Muscle layer of duodenum (tissue), 2 donors: Measurements from ENCODE around the gene CPLX4.

Experiments used
- H3K27ac ChIP-seq: one replicate; pipeline ENCODE4 v1.7.0; 2013; ENCODE audit warnings: mild to moderate bottlenecking, low read length
- H3K27me3 ChIP-seq: one replicate; pipeline ENCODE4 v1.7.0; 2013; ENCODE audit warnings: low read depth, mild to moderate bottlenecking, control low read depth, low read length
- H3K36me3 ChIP-seq, 2 donors: one replicate each; pipeline ENCODE4 v1.7.0; 2013; ENCODE audit warnings: low read length in 2 of 2, control low read depth in 1 of 2, mild to moderate bottlenecking in 1 of 2; ENCODE audit not compliant: insufficient read depth in 2 of 2, control insufficient read depth in 1 of 2
- H3K4me1 ChIP-seq, 2 donors: one replicate each; pipeline ENCODE4 v1.7.0; 2013; ENCODE audit warnings: low read length in 2 of 2, mild to moderate bottlenecking in 2 of 2, control low read depth in 1 of 2, moderate library complexity in 1 of 2; ENCODE audit not compliant: insufficient read depth in 2 of 2, control insufficient read depth in 1 of 2
- H3K4me3 ChIP-seq, 2 donors: one replicate each; pipeline ENCODE4 v1.7.0; 2013; ENCODE audit warnings: low read length in 2 of 2, low read depth in 1 of 2, mild to moderate bottlenecking in 1 of 2
- H3K9me3 ChIP-seq, 2 donors: one replicate each; pipeline ENCODE4 v1.7.0; 2013; ENCODE audit warnings: low read length in 2 of 2, control low read depth in 1 of 2, mild to moderate bottlenecking in 1 of 2; ENCODE audit not compliant: control insufficient read depth in 1 of 2
- donor health status: healthy.

CPLX4 gene

DNA sequence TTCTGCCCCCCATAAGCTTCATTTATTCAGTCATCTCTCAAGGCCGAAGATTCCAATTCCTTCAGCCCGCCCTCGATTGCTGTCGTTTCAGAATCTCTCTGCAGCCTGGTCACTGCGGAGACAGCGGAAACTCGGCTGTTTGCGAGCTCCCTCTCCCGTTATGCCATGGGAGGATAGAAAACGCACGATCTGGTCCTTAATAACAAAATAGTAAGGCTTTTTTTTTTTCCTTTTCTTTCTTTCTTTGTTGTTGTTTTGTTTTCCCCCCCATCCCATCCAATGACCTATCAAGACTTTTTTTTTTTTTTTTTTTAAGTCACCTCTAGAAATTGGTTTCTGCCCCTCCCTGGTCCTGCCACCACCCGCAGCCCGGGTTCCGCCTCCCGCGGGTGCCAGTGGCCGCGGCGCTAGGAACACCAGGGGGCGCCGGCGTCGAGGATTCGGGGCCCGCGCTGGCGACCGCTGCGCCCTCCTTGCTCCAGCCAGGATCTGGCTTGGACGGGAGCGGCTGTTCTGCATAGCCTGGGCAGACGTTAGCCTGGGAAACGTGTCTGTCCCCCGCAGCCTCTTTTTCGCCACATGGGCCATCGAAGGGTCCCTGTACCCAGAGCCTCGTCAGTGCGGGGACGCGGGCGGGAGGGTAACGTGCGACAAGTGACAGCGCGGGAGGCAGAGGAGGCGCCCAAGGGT lies 10.1 kb downstream of the CPLX4 start:
- Histone ChIP-seq H3K4me3 (peak overlapping the region in 1 of 2 donors; percentile 48), H3K4me1 (peaks cover 0 to 13% of the 10 kb centered on the region in 2 donors), H3K36me3 (no peaks in the 10 kb centered on the region), H3K9me3 (no peaks in the 10 kb centered on the region), H3K27me3 (no peaks in the 10 kb centered on the region), H3K27ac (no peak overlapping the region)

DNA sequence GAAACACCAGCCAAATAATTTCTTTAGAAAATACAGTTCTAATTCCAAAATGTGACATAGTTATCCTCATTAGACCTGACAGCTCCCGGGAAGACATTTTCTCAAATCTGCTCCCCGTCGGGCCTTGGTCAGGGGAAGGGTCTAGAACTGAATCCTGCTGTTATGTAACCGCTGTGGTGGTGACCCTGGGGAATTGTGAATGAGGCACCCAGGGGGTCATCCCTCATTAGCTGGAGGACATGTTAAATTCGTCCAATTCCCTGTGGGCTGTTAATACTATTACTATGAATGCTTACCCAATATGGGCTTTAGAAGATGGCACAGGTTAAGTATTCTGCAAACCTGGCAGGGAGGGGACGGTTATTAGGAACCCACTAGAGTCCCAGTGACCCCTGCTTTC lies 11.8 kb downstream of the CPLX4 start:
- Histone ChIP-seq H3K9me3 (no peaks in the 10 kb centered on the region), H3K4me1 (peaks cover 0 to 13% of the 10 kb centered on the region in 2 donors), H3K36me3 (no peaks in the 10 kb centered on the region), H3K4me3 (no peak overlapping the region), H3K27me3 (no peaks in the 10 kb centered on the region), H3K27ac (no peak overlapping the region)

DNA sequence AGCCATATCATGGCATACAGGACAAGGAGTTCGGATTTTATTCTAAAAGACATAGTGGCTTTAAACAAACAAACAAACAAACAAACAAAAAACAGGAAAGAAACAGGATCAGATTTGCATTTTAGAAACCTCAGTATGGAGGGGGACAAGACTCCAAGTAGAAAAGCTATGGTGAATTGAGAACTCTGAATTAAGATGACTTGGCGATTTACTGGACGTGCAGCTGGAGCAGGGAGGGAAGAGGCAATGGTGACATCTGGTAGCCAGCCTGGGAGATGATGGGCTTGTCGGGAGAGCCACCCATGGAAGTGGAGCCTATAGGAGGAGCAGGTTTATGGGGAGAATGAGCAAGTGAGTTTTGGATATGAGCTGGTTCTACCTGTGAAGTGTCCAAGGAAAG lies 13.2 kb downstream of the CPLX4 start:
- Histone ChIP-seq H3K4me3 (no peak overlapping the region), H3K36me3 (no peaks in the 10 kb centered on the region), H3K9me3 (no peaks in the 10 kb centered on the region), H3K27ac (no peak overlapping the region), H3K27me3 (no peaks in the 10 kb centered on the region), H3K4me1 (peaks cover 0 to 13% of the 10 kb centered on the region in 2 donors)

DNA sequence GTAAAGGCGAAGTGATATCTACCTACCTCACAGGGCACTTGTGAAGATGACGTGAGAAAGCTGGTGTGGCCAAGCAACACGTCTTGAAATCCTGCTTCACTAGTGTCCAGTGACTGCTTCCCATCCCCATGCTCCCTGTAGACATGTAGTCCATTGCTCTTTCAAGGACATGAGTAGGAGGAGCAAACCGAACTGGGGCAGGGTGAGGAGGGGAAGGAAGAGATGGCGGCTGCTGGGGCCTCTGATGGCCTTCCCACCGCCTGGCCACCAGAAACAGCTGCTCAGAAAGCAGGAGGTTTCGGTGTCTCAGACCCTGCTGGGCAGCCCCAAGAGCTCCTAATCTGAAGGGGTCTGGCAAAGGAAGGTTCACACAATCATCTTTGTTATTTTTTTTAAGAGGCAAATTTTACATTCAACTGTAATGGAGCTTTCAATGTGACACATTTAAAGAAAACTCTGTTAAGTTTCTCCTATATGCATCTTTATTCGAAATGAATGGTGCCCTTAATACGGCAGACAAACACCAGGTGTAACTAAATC lies 14.7 kb downstream of the CPLX4 start:
- H3K4me3 ChIP-seq = no peak overlapping the region
- H3K36me3 ChIP-seq = no peaks in the 10 kb centered on the region
- H3K27ac ChIP-seq = no peak overlapping the region
- peaks cover 0 to 8% of the 10 kb centered on the region in 2 donors for H3K4me1 ChIP-seq
- H3K27me3 ChIP-seq = no peaks in the 10 kb centered on the region
- H3K9me3 ChIP-seq = no peaks in the 10 kb centered on the region

DNA sequence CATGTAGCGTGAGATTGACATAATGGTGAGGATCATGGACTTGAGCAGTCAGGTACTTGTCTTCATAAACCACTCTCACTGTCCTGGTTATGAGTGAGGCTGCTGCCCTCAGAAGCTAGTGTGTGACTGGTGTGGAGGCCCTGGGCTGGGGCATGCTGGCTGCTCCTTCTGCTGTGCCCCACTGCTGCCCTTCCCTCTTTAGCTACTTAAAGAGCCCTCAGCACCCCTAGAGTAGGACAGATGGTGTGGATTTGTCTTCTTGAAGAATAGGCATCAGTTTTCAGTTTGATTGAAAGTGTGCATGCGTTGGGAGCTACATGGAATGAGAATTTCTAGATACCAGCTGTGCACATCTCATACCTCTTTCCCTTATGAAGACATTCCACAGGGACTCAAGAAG lies 15.4 kb downstream of the CPLX4 start:
- H3K4me1 ChIP-seq = peaks cover 0 to under 1% of the 10 kb centered on the region in 2 donors
- no peak overlapping the region for H3K4me3 ChIP-seq
- no peaks in the 10 kb centered on the region for H3K36me3 ChIP-seq
- H3K9me3 ChIP-seq = no peaks in the 10 kb centered on the region
- no peaks in the 10 kb centered on the region for H3K27me3 ChIP-seq
- no peak overlapping the region for H3K27ac ChIP-seq

GRCh38 chr18:59301929-59302328 lies 16.5 kb downstream of the CPLX4 start:
- Histone ChIP-seq H3K36me3 (no peaks in the 10 kb centered on the region), H3K27me3 (no peaks in the 10 kb centered on the region), H3K27ac (no peak overlapping the region), H3K4me3 (no peak overlapping the region), H3K9me3 (no peaks in the 10 kb centered on the region), H3K4me1 (no peaks in the 10 kb centered on the region)

- Histone ChIP-seq H3K4me3 (no peak overlapping the region), H3K27ac (no peak overlapping the region), H3K27me3 (no peaks in the 10 kb centered on the region), H3K4me1 (no peaks in the 10 kb centered on the region), H3K36me3 (no peaks in the 10 kb centered on the region), H3K9me3 (no peaks in the 10 kb centered on the region)
These were observed 17.7 kb downstream of the CPLX4 start for GRCh38 chr18:59300676-59301285.

GRCh38 chr18:59298871-59299270 lies 19.6 kb downstream of the CPLX4 start:
- Histone ChIP-seq H3K27ac (no peak overlapping the region), H3K36me3 (no peaks in the 10 kb centered on the region), H3K9me3 (no peaks in the 10 kb centered on the region), H3K4me1 (no peaks in the 10 kb centered on the region), H3K27me3 (no peaks in the 10 kb centered on the region), H3K4me3 (no peak overlapping the region)

DNA sequence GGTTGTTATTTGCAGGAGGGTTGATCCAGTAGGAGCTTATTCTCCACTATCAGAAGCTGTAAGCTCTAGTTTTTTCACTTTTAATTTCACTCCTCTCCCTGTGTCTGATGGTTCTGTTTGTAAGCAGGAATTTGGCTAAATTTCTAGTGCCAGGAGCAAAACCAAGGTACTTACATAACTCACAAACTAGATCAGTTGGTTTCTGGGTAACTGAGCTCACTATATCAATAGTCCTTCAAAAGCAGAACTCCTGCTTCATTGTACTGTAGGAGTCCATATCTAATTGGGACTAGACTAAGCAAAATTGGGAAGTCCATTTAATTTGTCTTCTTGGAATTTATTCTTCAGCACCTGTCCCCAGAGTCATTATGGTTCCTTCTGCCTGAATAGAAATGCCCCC lies 25.1 kb downstream of the CPLX4 start:
- Histone ChIP-seq H3K4me3 (no peak overlapping the region), H3K27me3 (no peaks in the 10 kb centered on the region), H3K36me3 (no peaks in the 10 kb centered on the region), H3K9me3 (no peaks in the 10 kb centered on the region), H3K27ac (no peak overlapping the region), H3K4me1 (no peaks in the 10 kb centered on the region)

- no peaks in the 10 kb centered on the region for H3K9me3 ChIP-seq
- H3K27me3 ChIP-seq = peaks cover 4% of the 10 kb centered on the region
- no peak overlapping the region for H3K27ac ChIP-seq
- no peak overlapping the region for H3K4me3 ChIP-seq
- no peaks in the 10 kb centered on the region for H3K36me3 ChIP-seq
- no peaks in the 10 kb centered on the region for H3K4me1 ChIP-seq
These were observed 32.1 kb downstream of the CPLX4 start for GRCh38 chr18:59286341-59286740.

- no peak overlapping the region for H3K4me3 ChIP-seq
- H3K9me3 ChIP-seq = no peaks in the 10 kb centered on the region
- peaks cover 4% of the 10 kb centered on the region for H3K27me3 ChIP-seq
- no peaks in the 10 kb centered on the region for H3K36me3 ChIP-seq
- H3K27ac ChIP-seq = no peak overlapping the region
- no peaks in the 10 kb centered on the region for H3K4me1 ChIP-seq
These were observed 36.1 kb downstream of the CPLX4 start for GRCh38 chr18:59282341-59282740.
